ENCODE data around the gene TOPBP1. TPM values are rescaled to one million over a fixed set of nuclear protein-coding genes. Genes with fewer than 3 reads are reported as not detected.

TOPBP1 gene
- total and polyA plus RNA-seq, 2 donors (not counting 3 experiments of a cell fraction or from before 2014, with no cell fraction given) = 23.3 to 42.2 TPM

DNA sequence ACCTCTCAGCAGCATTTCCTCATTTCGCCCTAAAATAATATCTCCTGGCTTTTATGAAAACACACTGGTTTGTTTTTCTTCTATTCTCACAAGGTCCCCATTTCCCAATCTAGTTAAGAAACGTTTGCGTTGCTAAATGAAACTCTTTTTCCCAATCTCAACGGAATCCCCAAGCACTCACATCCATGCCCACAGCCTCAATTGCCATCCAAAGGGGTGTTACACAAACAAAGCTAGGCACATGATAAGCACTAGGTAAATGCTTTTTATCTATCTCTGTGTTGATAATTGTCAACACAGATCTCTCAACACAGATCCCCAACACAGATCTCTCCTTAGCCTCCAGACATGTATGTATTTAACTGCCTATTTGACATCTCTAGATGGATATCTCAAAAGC, 49.3 kb upstream of the TOPBP1 start:
- CTCF ChIA-PET = no interaction called here

More for the DNA sequence above, 49.3 kb upstream of the TOPBP1 start:
- Histone ChIP-seq H3K36me3 (ENCODE audit: control insufficient read depth in 2 of 2, extremely low read depth in 1 of 2, insufficient read depth in 2 of 2, low read length in 2 of 2) (no peaks in the 10 kb centered on the region), H3K9ac (replicated peaks; ENCODE audit: extremely low read depth, insufficient read depth, low read length) (no peak overlapping the region), H4K20me1 (replicated peaks; ENCODE audit: control insufficient read depth, extremely low read depth, insufficient read depth, low read length) (no peaks in the 10 kb centered on the region), H3K9me3 (replicated peaks; ENCODE audit: control insufficient read depth, insufficient read depth, low read length) (no peaks in the 10 kb centered on the region), H3K4me3 (replicated peaks in 1 of 3; ENCODE audit: insufficient read depth in 1 of 3, low read depth in 1 of 3, low read length in 3 of 3) (no peak overlapping the region), H3K27me3 (ENCODE audit: control insufficient read depth in 2 of 2, insufficient read depth in 2 of 2, low read length in 2 of 2) (peaks cover 12 to 14% of the 10 kb centered on the region in 2 experiments), H3K4me1 (ENCODE audit: control insufficient read depth, extremely low read depth, insufficient read depth, low read length) (no peaks in the 10 kb centered on the region), H2AFZ (ENCODE audit: low read depth, low read length) (no peak overlapping the region), H3K4me2 (ENCODE audit: insufficient read depth, low read length) (no peak overlapping the region), H3K79me2 (ENCODE audit: control insufficient read depth, insufficient read depth, low read length) (no peaks in the 10 kb centered on the region), H3K9me1 (replicated peaks; ENCODE audit: control insufficient read depth, extremely low read depth, insufficient read depth, low read length) (no peaks in the 10 kb centered on the region), H3K27ac (ENCODE audit: insufficient read depth, low read depth, low read length) (no peak overlapping the region)
- intact Hi-C loops (cut with micrococcal nuclease) = no loop called here
- no peak for DNase-seq (ENCODE audit: low read depth, low spot score)
- POLR2A ChIA-PET = no interaction called here
- BruUV-seq (replicated peaks) = no TSS peak
- TF ChIP-seq, protein P1, sequence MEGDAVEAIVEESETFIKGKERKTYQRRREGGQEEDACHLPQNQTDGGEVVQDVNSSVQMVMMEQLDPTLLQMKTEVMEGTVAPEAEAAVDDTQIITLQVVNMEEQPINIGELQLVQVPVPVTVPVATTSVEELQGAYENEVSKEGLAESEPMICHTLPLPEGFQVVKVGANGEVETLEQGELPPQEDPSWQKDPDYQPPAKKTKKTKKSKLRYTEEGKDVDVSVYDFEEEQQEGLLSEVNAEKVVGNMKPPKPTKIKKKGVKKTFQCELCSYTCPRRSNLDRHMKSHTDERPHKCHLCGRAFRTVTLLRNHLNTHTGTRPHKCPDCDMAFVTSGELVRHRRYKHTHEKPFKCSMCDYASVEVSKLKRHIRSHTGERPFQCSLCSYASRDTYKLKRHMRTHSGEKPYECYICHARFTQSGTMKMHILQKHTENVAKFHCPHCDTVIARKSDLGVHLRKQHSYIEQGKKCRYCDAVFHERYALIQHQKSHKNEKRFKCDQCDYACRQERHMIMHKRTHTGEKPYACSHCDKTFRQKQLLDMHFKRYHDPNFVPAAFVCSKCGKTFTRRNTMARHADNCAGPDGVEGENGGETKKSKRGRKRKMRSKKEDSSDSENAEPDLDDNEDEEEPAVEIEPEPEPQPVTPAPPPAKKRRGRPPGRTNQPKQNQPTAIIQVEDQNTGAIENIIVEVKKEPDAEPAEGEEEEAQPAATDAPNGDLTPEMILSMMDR (IDR thresholded peaks at IDR 0.05; ENCODE audit: extremely low read depth in 1 of 2, insufficient read depth in 1 of 2, low read depth in 1 of 2, low read length in 2 of 2) = no peak
- TF ChIP-seq MYC (IDR thresholded peaks at IDR 0.05; ENCODE audit: low read depth, low read length) (no peak), FOS (IDR thresholded peaks at IDR 0.05; ENCODE audit: borderline replicate concordance, insufficient read depth, low read length) (no peak), JUN (IDR thresholded peaks at IDR 0.05; ENCODE audit: borderline replicate concordance, insufficient read depth, insufficient read length, low read depth) (no peak), EZH2 (IDR thresholded peaks at IDR 0.05; ENCODE audit: borderline replicate concordance, low read depth, low read length, severe bottlenecking) (no peak), GATA2 (IDR thresholded peaks at IDR 0.05; ENCODE audit: insufficient read depth, insufficient read length, low read depth, low read length) (no peak), POLR2AphosphoS5 (IDR thresholded peaks at IDR 0.05; ENCODE audit: insufficient read depth, low read depth, low read length) (no peak), POLR2A (IDR thresholded peaks at IDR 0.05; ENCODE audit: low read depth, low read length) (no peak)
- TF ChIP-seq, protein P2, sequence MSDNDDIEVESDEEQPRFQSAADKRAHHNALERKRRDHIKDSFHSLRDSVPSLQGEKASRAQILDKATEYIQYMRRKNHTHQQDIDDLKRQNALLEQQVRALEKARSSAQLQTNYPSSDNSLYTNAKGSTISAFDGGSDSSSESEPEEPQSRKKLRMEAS (IDR thresholded peaks at IDR 0.05; ENCODE audit: insufficient read depth, insufficient read length) = no peak
- FAIRE-seq = no peak
- dilution Hi-C loops (cut with MboI; ENCODE audit: extremely low pct_ligation_motif_present, low sequenced_read_pairs) = no loop called here
